Mucosa of stomach (tissue), 1 donor: ENCODE results near the gene COX6A1.

Experiments used
- H3K27me3 ChIP-seq: one replicate; pipeline ENCODE4 v1.7.0; 2013; ENCODE audit warnings: mild to moderate bottlenecking, low read length; ENCODE audit not compliant: control insufficient read depth, insufficient read depth
- H3K36me3 ChIP-seq: one replicate; pipeline ENCODE4 v1.7.0; 2013; ENCODE audit warnings: low read length; ENCODE audit not compliant: control insufficient read depth, insufficient read depth
- H3K4me1 ChIP-seq: one replicate; pipeline ENCODE4 v1.7.0; 2013; ENCODE audit warnings: mild to moderate bottlenecking, low read length; ENCODE audit not compliant: control insufficient read depth, insufficient read depth
- H3K4me3 ChIP-seq: one replicate; pipeline ENCODE4 v1.7.0; 2013; ENCODE audit warnings: low read length
- H3K9ac ChIP-seq: one replicate; pipeline ENCODE4 v1.7.0; 2013; ENCODE audit warnings: mild to moderate bottlenecking, low read length, moderate library complexity
- H3K9me3 ChIP-seq: one replicate; pipeline ENCODE4 v1.7.0; 2013; ENCODE audit warnings: mild to moderate bottlenecking, low read length, moderate library complexity; ENCODE audit not compliant: control insufficient read depth
- donor health status: Pancreatic carcinoma.

Gene COX6A1

GRCh38 chr12:120408771-120409170 is 29.1 kb upstream of the COX6A1 start:
- Histone ChIP-seq H3K4me3 (no peak overlapping the region), H3K9ac (no peak overlapping the region), H3K9me3 (no peaks in the 10 kb centered on the region), H3K4me1 (no peaks in the 10 kb centered on the region), H3K27me3 (no peaks in the 10 kb centered on the region), H3K36me3 (no peaks in the 10 kb centered on the region)

GRCh38 chr12:120412421-120412820 is 25.5 kb upstream of the COX6A1 start:
- no peak overlapping the region for H3K4me3 ChIP-seq
- H3K4me1 ChIP-seq: no peaks in the 10 kb centered on the region
- no peak overlapping the region for H3K9ac ChIP-seq
- no peaks in the 10 kb centered on the region for H3K9me3 ChIP-seq
- H3K27me3 ChIP-seq: peaks cover 4% of the 10 kb centered on the region
- H3K36me3 ChIP-seq: no peaks in the 10 kb centered on the region

GRCh38 chr12:120413901-120414695 is 23.8 kb upstream of the COX6A1 start:
- no peaks in the 10 kb centered on the region for H3K9me3 ChIP-seq
- no peaks in the 10 kb centered on the region for H3K4me1 ChIP-seq
- no peak overlapping the region for H3K4me3 ChIP-seq
- H3K27me3 ChIP-seq: peaks cover 4% of the 10 kb centered on the region
- H3K9ac ChIP-seq: peak overlapping the region; percentile 50
- no peaks in the 10 kb centered on the region for H3K36me3 ChIP-seq

- no peak overlapping the region for H3K4me3 ChIP-seq
- peaks cover 4% of the 10 kb centered on the region for H3K27me3 ChIP-seq
- no peak overlapping the region for H3K9ac ChIP-seq
- H3K4me1 ChIP-seq: no peaks in the 10 kb centered on the region
- no peaks in the 10 kb centered on the region for H3K9me3 ChIP-seq
- H3K36me3 ChIP-seq: no peaks in the 10 kb centered on the region
Measured at GRCh38 chr12:120416490-120417216, 21.3 kb upstream of the COX6A1 start.

GRCh38 chr12:120417917-120418580 is 19.9 kb upstream of the COX6A1 start:
- H3K4me3 ChIP-seq: no peak overlapping the region
- no peaks in the 10 kb centered on the region for H3K36me3 ChIP-seq
- H3K9ac ChIP-seq: no peak overlapping the region
- no peaks in the 10 kb centered on the region for H3K9me3 ChIP-seq
- H3K4me1 ChIP-seq: no peaks in the 10 kb centered on the region
- H3K27me3 ChIP-seq: peaks cover 4% of the 10 kb centered on the region

GRCh38 chr12:120421701-120422100 is 16.2 kb upstream of the COX6A1 start:
- H3K36me3 ChIP-seq: no peaks in the 10 kb centered on the region

GRCh38 chr12:120422892-120423456 is 14.9 kb upstream of the COX6A1 start:
- Histone ChIP-seq H3K4me1 (no peaks in the 10 kb centered on the region), H3K9ac (no peak overlapping the region), H3K4me3 (no peak overlapping the region), H3K36me3 (no peaks in the 10 kb centered on the region), H3K9me3 (no peaks in the 10 kb centered on the region), H3K27me3 (no peaks in the 10 kb centered on the region)

More at GRCh38 chr12:120421701-120422100, 16.2 kb upstream of the COX6A1 start:
- H3K4me3 ChIP-seq: no peak overlapping the region
- no peaks in the 10 kb centered on the region for H3K9me3 ChIP-seq
- H3K27me3 ChIP-seq: no peaks in the 10 kb centered on the region
- no peaks in the 10 kb centered on the region for H3K4me1 ChIP-seq
- H3K9ac ChIP-seq: no peak overlapping the region

- Histone ChIP-seq H3K9ac (no peak overlapping the region), H3K36me3 (no peaks in the 10 kb centered on the region), H3K27me3 (no peaks in the 10 kb centered on the region)
Measured at GRCh38 chr12:120425797-120426196, 12.1 kb upstream of the COX6A1 start.

GRCh38 chr12:120428597-120429229 is 9.2 kb upstream of the COX6A1 start:
- Histone ChIP-seq H3K27me3 (no peaks in the 10 kb centered on the region), H3K36me3 (no peaks in the 10 kb centered on the region), H3K4me3 (no peak overlapping the region), H3K4me1 (no peaks in the 10 kb centered on the region), H3K9ac (no peak overlapping the region), H3K9me3 (no peaks in the 10 kb centered on the region)

More at GRCh38 chr12:120425797-120426196, 12.1 kb upstream of the COX6A1 start:
- H3K4me3 ChIP-seq: no peak overlapping the region
- H3K9me3 ChIP-seq: no peaks in the 10 kb centered on the region
- H3K4me1 ChIP-seq: no peaks in the 10 kb centered on the region

- H3K4me1 ChIP-seq: no peaks in the 10 kb centered on the region
- H3K4me3 ChIP-seq: no peak overlapping the region
- no peaks in the 10 kb centered on the region for H3K27me3 ChIP-seq
- H3K9ac ChIP-seq: no peak overlapping the region
- no peaks in the 10 kb centered on the region for H3K9me3 ChIP-seq
- H3K36me3 ChIP-seq: no peaks in the 10 kb centered on the region
Measured at GRCh38 chr12:120429368-120429767, 8.5 kb upstream of the COX6A1 start.

GRCh38 chr12:120432772-120433525 is 5.0 kb upstream of the COX6A1 start:
- Histone ChIP-seq H3K4me3 (no peak overlapping the region), H3K4me1 (no peaks in the 10 kb centered on the region), H3K9me3 (no peaks in the 10 kb centered on the region), H3K9ac (no peak overlapping the region), H3K36me3 (no peaks in the 10 kb centered on the region), H3K27me3 (no peaks in the 10 kb centered on the region)
